HG02798 (cell line): Measurements from ENCODE around the gene TAF15.

Experiments
- ATAC-seq: cut with Tn5 transposase; IDR thresholded peaks from one replicate; pipeline ENCODE4 v1.9.1; 2021; ENCODE audit warnings: mild to moderate bottlenecking; ENCODE audit not compliant: unreplicated experiment, poor library complexity

TAF15 gene

GRCh38 chr17:35894206-35894605 lies 84.9 kb downstream of the TAF15 start:
- no peak for ATAC-seq

- peak; percentile 61 for ATAC-seq
Observed at GRCh38 chr17:35895636-35896587, 86.6 kb downstream of the TAF15 start.
